GM12878 (cell line): ENCODE measurements around the gene TOMM20L. TPM values are rescaled to one million over a fixed set of nuclear protein-coding genes. Genes with fewer than 3 reads are reported as not detected.

Experiments used
- IKZF2 ChIP-seq, 2 experiments: fragments of 450-650 bp; IDR thresholded peaks; 2 replicates each; pipeline ENCODE4 v1.6.1; 2017; ENCODE audit warnings: mild to moderate bottlenecking in 2 of 2, moderate library complexity in 2 of 2
- NKRF ChIP-seq: fragments of 450-650 bp; conservative IDR thresholded peaks from 2 replicates; pipeline ENCODE4 v1.6.1; 2017; ENCODE audit warnings: mild to moderate bottlenecking, moderate library complexity
- NR2F1 ChIP-seq: fragments of 450-650 bp; conservative IDR thresholded peaks from 2 replicates; pipeline ENCODE4 v1.6.1; 2017; ENCODE audit warnings: mild to moderate bottlenecking
- REST ChIP-seq: IDR thresholded peaks from 2 replicates; pipeline ENCODE4 v1.6.1; 2012; ENCODE audit warnings: mild to moderate bottlenecking, low read depth, low read length
- TAF1 ChIP-seq: IDR thresholded peaks from 2 replicates; pipeline ENCODE4 v1.6.1; 2011; ENCODE audit warnings: mild to moderate bottlenecking, low read depth, low read length, borderline replicate concordance
- TCF12 ChIP-seq: IDR thresholded peaks from 2 replicates; pipeline ENCODE4 v1.6.1; 2011; ENCODE audit warnings: low read depth, mild to moderate bottlenecking, low read length
- USF1 ChIP-seq: IDR thresholded peaks from 2 replicates; pipeline ENCODE4 v1.6.1; 2011; ENCODE audit warnings: borderline replicate concordance, low read depth, mild to moderate bottlenecking, moderate library complexity, mixed read lengths, low read length; ENCODE audit not compliant: insufficient read depth; ENCODE audit errors: extremely low read length
- ZNF687 ChIP-seq: fragments of 450-650 bp; IDR thresholded peaks from 2 replicates; pipeline ENCODE4 v1.6.1; 2017; ENCODE audit warnings: mild to moderate bottlenecking, moderate library complexity
- polyA plus RNA-seq, 11 experiments: library from polyadenylated mRNA; depleted of rRNA in 4 of 11; unstranded in 6 of 11; stranded (reverse) in 5 of 11; fragments of >200 nt; fragmentation: Nextera tagmentation in 4 of 11; fragmentation: Illumina TruSeq in 1 of 11; extraction: Ambion mirVana in 4 of 11; extraction: Trizol in 1 of 11; gene quantifications; 1 replicate in 1 of 11; 2 replicates in 10 of 11; pipeline versions ENCODE4 v1.2.1 to v1.2.3, GENCODE V29; 2011 to 2016; ENCODE audit warnings: inconsistent platforms in 2 of 11, missing spikeins in 2 of 11, low read depth in 1 of 11
- total RNA-seq, 4 experiments: library from RNA; depleted of rRNA in 3 of 4; stranded (reverse); fragments of >200 nt in 3 of 4; fragmentation: Illumina TruSeq in 1 of 4; extraction: Trizol in 1 of 4; gene quantifications; 2 replicates each; pipeline versions ENCODE4 v1.2.1 to v1.2.3, GENCODE V29; 2013 to 2021

TOMM20L gene
- total and polyA plus RNA-seq, 10 of the 15 experiments (the other 5 are each of a cell fraction or from before 2014, with no cell fraction given): 0.28 TPM; not detected in 9

GRCh38 chr14:58426670-58427280 lies 31.0 kb downstream of the TOMM20L start (continued):
- TF ChIP-seq REST: no peak
- TF ChIP-seq IKZF2 (IDR thresholded peaks at IDR 0.05): peak; percentile 11 to 51; a peak in 1 of 4 replicates
- TF ChIP-seq TCF12: peak; percentile 31; the same call in 1 of the 2 replicates
- TF ChIP-seq USF1: peak; percentile 76
- TF ChIP-seq NR2F1: 0 out of 2 replicates have a peak, but pooled peaks have one; percentile 10
- TF ChIP-seq NKRF: peak; percentile 80
- peak; percentile 37; the same call in 1 of the 2 replicates for TF ChIP-seq TAF1
- peak; percentile 75 for TF ChIP-seq ZNF687
- TF ChIP-seq, all 136 proteins: peak for 18
